ENCODE data around the gene NSUN3. TPM values are rescaled to one million over a fixed set of nuclear protein-coding genes. Genes with fewer than 3 reads are reported as not detected.

Gene NSUN3
- total RNA-seq, 1 donor from 2014 or later, result 16.3 TPM

DNA sequence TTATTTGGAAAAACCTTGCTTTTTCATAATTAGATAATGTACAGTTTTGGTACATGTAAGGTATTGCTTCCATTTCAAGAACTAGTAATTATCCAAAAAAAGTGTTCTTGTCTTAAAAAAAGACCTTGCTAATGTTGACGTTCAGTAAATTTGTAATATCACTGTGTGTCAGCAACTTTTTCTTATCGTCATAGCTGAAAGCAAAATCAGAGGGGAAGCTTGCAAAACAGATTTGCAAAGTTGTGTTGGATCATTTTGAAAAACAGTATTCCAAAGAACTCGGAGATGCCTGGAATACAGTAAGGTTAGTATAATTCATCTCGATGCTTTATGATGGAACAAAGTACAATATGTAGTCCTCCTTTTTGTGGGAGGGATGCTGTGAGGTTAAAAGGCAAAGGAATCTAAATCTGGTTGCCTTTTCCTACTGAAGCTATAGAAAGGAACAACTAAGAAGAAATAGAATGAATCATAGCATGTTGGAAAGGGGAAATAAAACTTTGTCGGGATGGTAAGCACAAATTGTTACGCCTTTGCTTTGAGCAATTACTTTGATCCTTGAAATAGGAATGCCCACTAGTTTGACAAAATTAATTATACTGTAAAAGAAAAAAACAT lies 1.5 kb downstream of the NSUN3 start:
- Mint-ChIP-seq H3K27me3 (ENCODE audit: unreplicated experiment) (peaks cover 4% of the 10 kb centered on the region), H3K36me3 (ENCODE audit: unreplicated experiment) (peaks cover 8% of the 10 kb centered on the region), H3K9me3 (ENCODE audit: unreplicated experiment) (peaks cover 4% of the 10 kb centered on the region), H3K4me1 (ENCODE audit: low read depth, unreplicated experiment) (peaks cover 8% of the 10 kb centered on the region), H3K4me3 (ENCODE audit: unreplicated experiment) (peak overlapping the region; percentile 98), H3K27ac (ENCODE audit: unreplicated experiment) (peak overlapping the region; percentile 99)
- no peak for TF ChIP-seq CTCF (IDR thresholded peaks at IDR 0.05; ENCODE audit: partially characterized antibody, unreplicated experiment)
- no peak for DNase-seq

DNA sequence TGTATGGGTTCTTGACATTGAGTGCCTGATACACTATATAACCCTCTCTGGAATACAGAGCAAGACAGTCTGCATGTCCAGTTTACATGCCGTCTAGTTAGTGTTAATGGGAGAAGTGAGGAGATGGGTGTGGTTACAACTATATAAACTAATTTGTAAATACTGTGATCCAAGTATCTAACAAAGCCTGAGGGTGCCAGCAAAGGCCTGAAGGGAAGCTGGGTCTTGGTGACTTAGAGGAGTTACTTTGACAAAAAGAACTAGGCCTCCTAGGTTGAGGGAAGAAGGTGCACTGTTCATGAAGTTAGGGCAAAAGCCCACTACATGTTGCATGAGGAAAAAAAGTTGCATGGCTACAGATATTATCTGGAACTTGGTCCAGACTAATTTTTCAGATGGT lies 2.3 kb downstream of the NSUN3 start:
- no peak overlapping the region for H3K4me3 Mint-ChIP-seq (ENCODE audit: unreplicated experiment)
- no peak for TF ChIP-seq CTCF (IDR thresholded peaks at IDR 0.05; ENCODE audit: partially characterized antibody, unreplicated experiment)
- peaks cover 8% of the 10 kb centered on the region for H3K4me1 Mint-ChIP-seq (ENCODE audit: low read depth, unreplicated experiment)
- H3K36me3 Mint-ChIP-seq (ENCODE audit: unreplicated experiment), result peaks cover 8% of the 10 kb centered on the region
- no peak for DNase-seq
- peaks cover 4% of the 10 kb centered on the region for H3K9me3 Mint-ChIP-seq (ENCODE audit: unreplicated experiment)
- H3K27ac Mint-ChIP-seq (ENCODE audit: unreplicated experiment), result no peak overlapping the region
- H3K27me3 Mint-ChIP-seq (ENCODE audit: unreplicated experiment), result peaks cover 4% of the 10 kb centered on the region

DNA sequence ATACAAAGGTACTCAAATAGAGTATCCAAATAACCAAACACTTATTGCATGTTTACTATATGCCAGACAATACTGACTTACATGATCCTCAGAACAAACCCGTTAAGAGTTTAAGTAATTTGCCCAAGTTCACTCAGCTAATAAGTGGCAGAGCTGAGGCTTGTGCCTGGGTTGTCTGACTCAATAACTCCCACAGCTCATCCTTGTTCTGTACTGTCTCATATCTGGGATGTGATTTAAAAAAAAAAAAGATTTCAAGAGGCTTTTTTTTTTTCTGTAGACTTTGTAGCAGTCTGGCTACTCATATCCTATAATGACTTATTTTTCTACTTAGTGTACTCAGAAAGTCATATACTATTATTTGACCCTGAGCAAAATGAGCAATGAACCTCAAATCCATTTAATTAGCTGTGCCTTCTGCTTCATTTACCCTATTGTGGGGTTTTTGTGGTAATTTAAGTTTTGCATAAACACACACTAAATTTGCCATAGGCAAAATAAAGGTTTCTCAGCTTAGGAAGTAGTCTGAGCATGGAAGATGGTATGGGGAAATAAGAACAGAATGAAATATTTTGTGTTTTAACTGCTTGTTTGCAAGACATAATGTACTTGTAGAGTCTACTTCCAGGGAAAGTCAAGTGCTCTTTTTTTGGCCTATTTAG lies 3.1 kb downstream of the NSUN3 start:
- Mint-ChIP-seq H3K27me3 (ENCODE audit: unreplicated experiment) (peaks cover 4% of the 10 kb centered on the region), H3K4me3 (ENCODE audit: unreplicated experiment) (no peak overlapping the region), H3K36me3 (ENCODE audit: unreplicated experiment) (peaks cover 8% of the 10 kb centered on the region), H3K4me1 (ENCODE audit: low read depth, unreplicated experiment) (peaks cover 8% of the 10 kb centered on the region), H3K27ac (ENCODE audit: unreplicated experiment) (no peak overlapping the region), H3K9me3 (ENCODE audit: unreplicated experiment) (peaks cover 4% of the 10 kb centered on the region)
- DNase-seq, result no peak
- TF ChIP-seq CTCF (IDR thresholded peaks at IDR 0.05; ENCODE audit: partially characterized antibody, unreplicated experiment), result no peak

DNA sequence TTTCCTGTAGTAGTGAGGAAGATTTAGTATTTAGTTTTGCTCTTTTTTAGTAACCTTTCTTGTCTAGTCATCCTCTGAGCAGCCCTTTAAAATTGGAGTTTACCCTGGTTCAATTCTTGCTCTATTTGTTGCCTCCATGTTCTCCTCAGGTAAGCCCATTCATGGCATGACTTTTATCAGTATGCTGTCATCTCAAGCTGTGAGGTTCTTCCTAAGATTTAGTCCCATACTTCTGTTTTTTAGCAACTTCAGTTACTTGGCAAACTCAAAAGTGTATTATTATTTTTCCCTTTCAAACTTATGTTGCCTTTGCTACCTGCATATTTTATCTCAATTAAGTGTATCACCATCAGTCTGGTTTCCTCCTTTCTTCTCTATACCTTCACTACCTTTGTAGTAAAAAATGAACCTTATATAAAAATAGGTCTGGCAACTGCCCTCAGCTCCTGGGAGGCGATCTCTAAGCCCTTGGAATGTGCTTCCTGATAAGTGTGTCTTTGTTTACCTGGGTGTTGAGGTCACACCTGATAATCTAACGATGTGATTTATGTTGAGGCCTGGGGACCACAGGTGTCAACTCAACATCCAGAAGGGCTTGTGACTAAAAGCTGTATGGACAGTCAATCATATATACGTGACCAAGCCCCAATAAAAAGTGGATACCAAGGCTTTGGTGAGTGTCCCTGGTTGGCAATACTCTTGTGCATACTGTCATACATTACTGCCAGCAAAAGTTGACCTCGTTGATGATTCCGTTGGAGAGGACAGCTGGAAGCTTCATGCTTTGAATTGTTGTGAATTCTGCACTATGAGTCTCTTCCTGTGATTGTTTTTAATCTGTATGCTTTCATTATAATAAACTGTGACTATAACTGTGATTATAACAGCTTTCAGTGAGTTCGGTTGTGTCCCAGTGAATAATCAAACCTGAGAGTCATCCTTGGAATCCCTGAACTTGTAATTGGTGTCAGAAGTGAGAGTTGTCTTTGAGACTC lies 3.9 kb downstream of the NSUN3 start:
- H3K4me1 Mint-ChIP-seq (ENCODE audit: low read depth, unreplicated experiment), result peaks cover 8% of the 10 kb centered on the region

More for the DNA sequence above, 3.9 kb downstream of the NSUN3 start:
- Mint-ChIP-seq H3K4me3 (ENCODE audit: unreplicated experiment) (no peak overlapping the region), H3K27me3 (ENCODE audit: unreplicated experiment) (peaks cover 4% of the 10 kb centered on the region), H3K9me3 (ENCODE audit: unreplicated experiment) (peaks cover 6% of the 10 kb centered on the region), H3K36me3 (ENCODE audit: unreplicated experiment) (peaks cover 8% of the 10 kb centered on the region), H3K27ac (ENCODE audit: unreplicated experiment) (no peak overlapping the region)
- DNase-seq, result no peak
- no peak for TF ChIP-seq CTCF (IDR thresholded peaks at IDR 0.05; ENCODE audit: partially characterized antibody, unreplicated experiment)

Data from glutamatergic neuron (in vitro differentiated cells).